BJ (cell line): ENCODE results near the gene ZNF32. TPM values are rescaled to one million over a fixed set of nuclear protein-coding genes. Genes with fewer than 3 reads are reported as not detected.

Experiments
- CTCF ChIA-PET: fragments of 350-600 bp; formaldehyde crosslinking; extraction: SDS; loops from one replicate; lab custom pipeline; 2021; ENCODE audit warnings: antibody characterized with exemption, inconsistent platforms; lab: Yijun Ruan, JAX
- POLR2A ChIA-PET: fragments of 300-600 bp; sonication (Branson Sonifier 250); formaldehyde crosslinking; extraction: SDS; loops from one replicate; lab custom pipeline; 2021; ENCODE audit warnings: antibody characterized with exemption; lab: Charles Lee
- DNase-seq: peaks from one replicate; pipeline ENCODE4 v3.0.0-alpha.2; 2011; ENCODE audit warnings: low read depth
- H3K27me3 ChIP-seq: 2 replicates; pipeline ENCODE4 v1.6.0; 2011; ENCODE audit warnings: low read length; ENCODE audit not compliant: control insufficient read depth, insufficient read depth
- H3K36me3 ChIP-seq: 2 replicates; pipeline ENCODE4 v1.5.1; 2011; ENCODE audit warnings: low read length; ENCODE audit not compliant: control insufficient read depth, insufficient read depth
- H3K4me3 ChIP-seq: 2 replicates; pipeline ENCODE4 v1.5.1; 2011; ENCODE audit warnings: low read depth, mild to moderate bottlenecking, control low read depth, low read length
- polyA plus RNA-seq: library from polyadenylated mRNA; depleted of rRNA; stranded (reverse); fragments of >200 nt; gene quantifications from 2 replicates; pipeline ENCODE4 v1.2.3, GENCODE V29; 2011
- TF ChIP-seq, protein P1 (sequence below): IDR thresholded peaks from 2 replicates; pipeline ENCODE4 v1.5.1; 2011; ENCODE audit warnings: low read depth, mild to moderate bottlenecking, control low read depth, inconsistent platforms, low read length, moderate library complexity; ENCODE audit not compliant: insufficient read depth

Gene ZNF32
- polyA plus RNA-seq, 1 experiment: 38.6 TPM

DNA sequence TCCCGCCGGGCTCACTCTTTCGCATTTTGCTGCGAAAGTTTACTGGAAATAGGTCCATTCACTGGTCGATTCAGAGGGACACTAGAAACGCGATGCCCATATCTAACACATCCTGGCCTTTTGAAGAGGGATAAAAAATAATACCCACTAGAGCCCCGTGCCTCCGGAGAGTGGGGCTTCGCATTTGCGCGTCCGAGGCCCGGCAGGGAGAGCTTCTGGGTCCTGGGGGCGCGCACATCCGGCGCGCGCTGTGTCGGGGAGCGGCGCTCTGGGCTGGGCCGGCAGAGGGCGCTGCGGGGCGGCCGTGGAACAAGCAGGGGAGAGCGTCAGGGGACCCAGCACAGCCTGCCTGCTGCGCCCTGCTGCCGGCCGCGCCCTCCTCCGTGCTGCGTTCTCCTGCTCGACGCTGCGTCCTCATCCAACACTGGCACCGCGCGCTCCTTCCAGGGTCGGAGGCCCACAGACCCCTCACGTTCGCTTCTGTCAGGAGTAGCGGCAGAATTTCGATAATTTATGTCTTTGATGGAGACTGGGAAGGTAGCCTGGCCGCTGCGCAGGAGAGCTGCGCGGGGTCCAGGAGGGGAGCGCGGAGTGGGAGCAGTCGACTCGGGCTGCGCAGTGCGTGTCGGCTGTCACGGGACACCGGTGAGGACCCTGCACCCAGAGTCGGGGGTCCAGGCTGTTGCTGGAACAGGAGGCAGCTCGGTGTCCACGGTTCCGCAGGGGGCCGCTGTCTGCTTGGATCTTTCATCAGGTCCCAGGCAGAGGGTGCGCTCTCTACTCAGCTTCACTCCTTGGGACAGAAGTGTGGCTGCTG, 41.5 kb upstream of the ZNF32 start:
- TF ChIP-seq, protein P1, sequence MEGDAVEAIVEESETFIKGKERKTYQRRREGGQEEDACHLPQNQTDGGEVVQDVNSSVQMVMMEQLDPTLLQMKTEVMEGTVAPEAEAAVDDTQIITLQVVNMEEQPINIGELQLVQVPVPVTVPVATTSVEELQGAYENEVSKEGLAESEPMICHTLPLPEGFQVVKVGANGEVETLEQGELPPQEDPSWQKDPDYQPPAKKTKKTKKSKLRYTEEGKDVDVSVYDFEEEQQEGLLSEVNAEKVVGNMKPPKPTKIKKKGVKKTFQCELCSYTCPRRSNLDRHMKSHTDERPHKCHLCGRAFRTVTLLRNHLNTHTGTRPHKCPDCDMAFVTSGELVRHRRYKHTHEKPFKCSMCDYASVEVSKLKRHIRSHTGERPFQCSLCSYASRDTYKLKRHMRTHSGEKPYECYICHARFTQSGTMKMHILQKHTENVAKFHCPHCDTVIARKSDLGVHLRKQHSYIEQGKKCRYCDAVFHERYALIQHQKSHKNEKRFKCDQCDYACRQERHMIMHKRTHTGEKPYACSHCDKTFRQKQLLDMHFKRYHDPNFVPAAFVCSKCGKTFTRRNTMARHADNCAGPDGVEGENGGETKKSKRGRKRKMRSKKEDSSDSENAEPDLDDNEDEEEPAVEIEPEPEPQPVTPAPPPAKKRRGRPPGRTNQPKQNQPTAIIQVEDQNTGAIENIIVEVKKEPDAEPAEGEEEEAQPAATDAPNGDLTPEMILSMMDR: peak; percentile 54
- ChIA-PET POLR2A (interaction anchor here (0.6 to 1.0 kb wide), 2 partner anchors 153 to 1178 kb away, joined by 3 to 5 read pairs; no protein-coding TSS in a partner anchor), CTCF (interaction anchor here (0.5 to 3.5 kb wide), 70 partner anchors 10 to 1186 kb away, joined by 3 to 30 read pairs (median 4); no protein-coding TSS in a partner anchor)
- no peaks in the 10 kb centered on the region for H3K27me3 ChIP-seq
- no peaks in the 10 kb centered on the region for H3K36me3 ChIP-seq
- DNase-seq: no peak
- peak overlapping the region; percentile 56 for H3K4me3 ChIP-seq

DNA sequence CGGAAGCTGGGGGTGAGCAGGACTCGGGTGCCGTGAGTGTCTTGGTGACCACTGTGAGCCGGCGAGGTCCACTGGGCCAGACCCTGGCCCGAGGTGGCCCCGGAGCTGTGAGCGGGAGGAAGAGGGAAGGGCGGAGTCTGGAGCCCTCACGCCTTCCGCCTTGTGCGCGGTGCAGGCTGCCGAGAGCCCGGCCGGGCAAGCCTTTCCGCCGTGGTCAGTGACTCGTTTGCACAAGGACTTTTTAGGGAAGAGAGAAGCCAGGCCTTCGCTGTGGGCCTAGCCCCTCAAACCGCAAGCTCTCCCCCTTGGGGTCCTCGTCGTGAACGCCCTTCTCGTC, 40.9 kb upstream of the ZNF32 start:
- ChIA-PET CTCF (interaction anchor here (0.5 to 3.5 kb wide), 62 partner anchors 10 to 1176 kb away, joined by 3 to 30 read pairs (median 5); no protein-coding TSS in a partner anchor), POLR2A (no interaction called here)
- DNase-seq: no peak
- Histone ChIP-seq H3K27me3 (no peaks in the 10 kb centered on the region), H3K36me3 (no peaks in the 10 kb centered on the region), H3K4me3 (peak overlapping the region; percentile 56; the same call in 1 of the 2 replicates)
- TF ChIP-seq, protein P1: no peak

DNA sequence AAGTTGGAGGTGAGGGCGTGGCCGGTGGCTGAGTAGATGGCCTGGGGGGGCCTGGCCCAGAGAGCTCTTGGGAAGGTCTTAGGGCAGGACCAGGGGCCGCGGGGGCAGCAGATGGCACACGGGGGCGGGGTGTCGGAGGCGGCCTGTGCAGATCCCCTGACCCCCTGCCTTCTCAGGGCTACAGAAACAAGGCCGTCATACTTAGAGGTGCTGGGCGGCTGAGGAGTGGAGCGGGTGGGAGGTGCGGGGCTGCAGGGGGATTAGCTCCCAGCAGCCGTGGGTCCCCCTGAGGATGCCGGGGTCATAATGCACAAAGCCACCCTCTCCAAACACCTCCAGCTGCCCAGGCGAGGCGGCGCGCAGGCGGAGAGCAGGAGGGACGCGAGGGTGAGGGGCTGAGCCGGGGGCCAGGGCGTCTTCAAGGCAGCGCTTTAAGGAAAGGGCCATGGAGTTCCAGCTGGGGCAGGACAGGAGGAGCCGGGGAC, 40.4 kb upstream of the ZNF32 start:
- Histone ChIP-seq H3K27me3 (no peaks in the 10 kb centered on the region), H3K4me3 (no peak overlapping the region), H3K36me3 (no peaks in the 10 kb centered on the region)
- TF ChIP-seq, protein P1: no peak
- POLR2A ChIA-PET: interaction anchor here (0.6 to 0.7 kb wide), 2 partner anchors 15 to 139 kb away, joined by 3 to 4 read pairs; no protein-coding TSS in a partner anchor
- no peak for DNase-seq
- CTCF ChIA-PET: interaction anchor here (0.6 to 3.5 kb wide), 41 partner anchors 9 to 1176 kb away, joined by 3 to 30 read pairs (median 5); no protein-coding TSS in a partner anchor

DNA sequence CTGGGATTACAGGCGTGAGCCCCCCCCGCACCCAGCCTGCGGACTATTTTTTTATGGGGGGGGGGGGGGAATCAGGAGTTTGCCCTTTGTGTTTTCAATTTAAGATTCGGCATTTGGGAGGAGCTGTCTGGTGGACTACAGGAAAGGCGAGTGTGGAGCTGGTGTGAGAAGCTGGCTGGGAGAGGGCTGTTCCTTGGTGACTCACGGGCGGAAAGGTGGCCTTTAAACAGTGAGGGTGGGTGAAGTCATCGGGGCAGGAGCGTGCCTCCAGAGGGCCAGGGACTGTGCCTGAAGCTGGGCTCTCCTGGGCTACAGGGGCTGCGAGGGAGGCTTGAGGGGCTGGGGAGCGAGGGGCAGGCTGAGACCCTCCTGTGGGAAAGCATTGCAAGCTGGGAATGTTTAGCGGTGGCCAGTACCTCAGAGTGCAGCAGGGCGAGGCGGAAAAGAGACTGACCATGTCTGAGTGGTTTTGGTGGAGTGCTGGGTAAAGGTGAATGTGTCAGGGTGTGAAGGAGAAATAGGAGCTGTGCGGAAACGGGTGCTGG, 39.7 kb upstream of the ZNF32 start:
- no peak overlapping the region for H3K4me3 ChIP-seq
- ChIA-PET POLR2A (interaction anchor here (0.7 kb wide), 1 partner anchor 139 kb away, joined by 4 read pairs; no protein-coding TSS in a partner anchor), CTCF (interaction anchor here (0.5 to 3.2 kb wide), 12 partner anchors 12 to 703 kb away, joined by 3 to 30 read pairs (median 4); no protein-coding TSS in a partner anchor)
- no peak for DNase-seq
- H3K36me3 ChIP-seq: no peaks in the 10 kb centered on the region
- TF ChIP-seq, protein P1: no peak
- H3K27me3 ChIP-seq: no peaks in the 10 kb centered on the region

DNA sequence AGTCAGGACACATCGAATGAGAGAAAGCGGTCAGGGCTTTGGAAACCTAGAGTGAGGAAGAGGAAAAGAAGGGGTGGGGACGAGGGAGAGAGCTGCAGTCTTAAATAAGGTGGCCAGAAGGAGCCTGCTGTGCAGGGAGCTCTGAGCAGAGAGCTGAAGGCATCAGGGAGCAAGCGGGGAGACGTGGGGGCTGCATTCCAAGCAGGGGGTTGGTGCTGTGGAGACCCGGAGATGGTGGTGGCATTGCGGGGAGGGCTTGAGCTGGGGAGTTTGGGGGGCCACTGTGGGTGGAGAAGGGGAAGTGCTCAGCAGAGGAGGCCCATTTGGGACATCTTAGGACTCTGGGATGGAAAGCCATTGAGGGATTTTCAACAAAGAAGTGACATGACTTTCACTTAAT, 38.7 kb upstream of the ZNF32 start:
- CTCF ChIA-PET: interaction anchor here (1.7 to 1.8 kb wide), 2 partner anchors 14 to 356 kb away, joined by 4 to 9 read pairs; no protein-coding TSS in a partner anchor
- TF ChIP-seq, protein P1: no peak

More for the DNA sequence above, 38.7 kb upstream of the ZNF32 start:
- Histone ChIP-seq H3K4me3 (no peak overlapping the region), H3K36me3 (no peaks in the 10 kb centered on the region), H3K27me3 (no peaks in the 10 kb centered on the region)
- POLR2A ChIA-PET: no interaction called here
- no peak for DNase-seq
